ENCODE measurements around the gene SVOPL.

Gene SVOPL

GRCh38 chr7:138563808-138564207, 137.4 kb downstream of the SVOPL start:
- H3K27me3 Mint-ChIP-seq = no peaks in the 10 kb centered on the region
- ATAC-seq (ENCODE audit: low read depth) (no peak), DNase-seq (ENCODE audit: low spot score in 2 of 2) (no peak)
- H3K4me3 Mint-ChIP-seq = no peak overlapping the region
- no peaks in the 10 kb centered on the region for H3K4me1 Mint-ChIP-seq
- H3K27ac Mint-ChIP-seq = no peak overlapping the region
- H3K9me3 Mint-ChIP-seq = peaks cover 26% of the 10 kb centered on the region
- peaks cover 68% of the 10 kb centered on the region for H3K36me3 Mint-ChIP-seq

GRCh38 chr7:138559448-138559847, 141.7 kb downstream of the SVOPL start:
- Mint-ChIP-seq H3K4me3 (no peak overlapping the region), H3K27ac (no peak overlapping the region), H3K36me3 (peaks cover 84% of the 10 kb centered on the region), H3K27me3 (no peaks in the 10 kb centered on the region), H3K9me3 (peaks cover 20% of the 10 kb centered on the region), H3K4me1 (no peaks in the 10 kb centered on the region)
- no peak for DNase-seq (ENCODE audit: low spot score in 2 of 2)
- ATAC-seq (ENCODE audit: low read depth) = no peak

GRCh38 chr7:138556771-138557484, 144.2 kb downstream of the SVOPL start:
- no peak overlapping the region for H3K27ac Mint-ChIP-seq
- peaks cover 11% of the 10 kb centered on the region for H3K9me3 Mint-ChIP-seq
- no peak for DNase-seq (ENCODE audit: low spot score in 2 of 2)
- H3K27me3 Mint-ChIP-seq = no peaks in the 10 kb centered on the region
- no peak for ATAC-seq (ENCODE audit: low read depth)
- peaks cover 80% of the 10 kb centered on the region for H3K36me3 Mint-ChIP-seq
- H3K4me3 Mint-ChIP-seq = no peak overlapping the region
- H3K4me1 Mint-ChIP-seq = no peaks in the 10 kb centered on the region

DNA sequence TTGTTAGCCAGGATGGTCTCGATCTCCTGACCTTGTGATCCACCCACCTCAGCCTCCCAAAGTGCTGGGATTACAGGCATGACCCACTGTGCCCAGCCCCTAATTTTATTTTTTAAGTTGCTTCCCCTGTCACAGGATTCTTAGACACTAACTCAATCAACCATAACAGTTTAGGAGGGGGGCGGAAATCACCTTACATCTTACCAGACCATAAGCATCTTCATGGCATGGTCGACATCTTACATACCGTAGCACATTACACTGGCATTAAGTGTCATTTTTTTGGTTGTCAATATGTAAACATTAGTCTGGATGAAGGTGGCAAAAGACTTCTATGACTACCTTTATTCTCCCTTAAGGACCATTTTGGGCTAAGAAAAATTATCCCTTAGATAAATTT, 145.5 kb downstream of the SVOPL start:
- Mint-ChIP-seq H3K4me3 (no peak overlapping the region), H3K4me1 (no peaks in the 10 kb centered on the region), H3K36me3 (peaks cover 76% of the 10 kb centered on the region), H3K27ac (no peak overlapping the region), H3K9me3 (peaks cover 10% of the 10 kb centered on the region), H3K27me3 (no peaks in the 10 kb centered on the region)
- DNase-seq (ENCODE audit: low spot score in 2 of 2) = no peak
- ATAC-seq (ENCODE audit: low read depth) = no peak

GRCh38 chr7:138554674-138555073, 146.5 kb downstream of the SVOPL start:
- Mint-ChIP-seq H3K4me1 (no peaks in the 10 kb centered on the region), H3K27ac (no peak overlapping the region), H3K9me3 (peaks cover 16% of the 10 kb centered on the region), H3K36me3 (peaks cover 74% of the 10 kb centered on the region), H3K27me3 (no peaks in the 10 kb centered on the region), H3K4me3 (no peak overlapping the region)
- DNase-seq (ENCODE audit: low spot score in 2 of 2) (no peak), ATAC-seq (ENCODE audit: low read depth) (no peak)

- Mint-ChIP-seq H3K4me3 (no peak overlapping the region), H3K4me1 (no peaks in the 10 kb centered on the region), H3K9me3 (peaks cover 18% of the 10 kb centered on the region), H3K36me3 (peaks cover 75% of the 10 kb centered on the region), H3K27ac (no peak overlapping the region), H3K27me3 (no peaks in the 10 kb centered on the region)
- ATAC-seq (ENCODE audit: low read depth) = no peak
- no peak for DNase-seq (ENCODE audit: low spot score in 2 of 2)
Measured at GRCh38 chr7:138553805-138554204, 147.4 kb downstream of the SVOPL start.

- H3K4me3 Mint-ChIP-seq = no peak overlapping the region
Measured at GRCh38 chr7:138551102-138551501, 150.1 kb downstream of the SVOPL start.

GRCh38 chr7:138550337-138550736, 150.8 kb downstream of the SVOPL start:
- no peak for DNase-seq (ENCODE audit: low spot score in 2 of 2)
- no peaks in the 10 kb centered on the region for H3K27me3 Mint-ChIP-seq
- H3K27ac Mint-ChIP-seq = no peak overlapping the region
- peaks cover 66% of the 10 kb centered on the region for H3K36me3 Mint-ChIP-seq
- peaks cover 20% of the 10 kb centered on the region for H3K9me3 Mint-ChIP-seq
- no peak for ATAC-seq (ENCODE audit: low read depth)
- H3K4me3 Mint-ChIP-seq = no peak overlapping the region
- no peaks in the 10 kb centered on the region for H3K4me1 Mint-ChIP-seq

More at GRCh38 chr7:138551102-138551501, 150.1 kb downstream of the SVOPL start:
- H3K27me3 Mint-ChIP-seq = no peaks in the 10 kb centered on the region
- H3K4me1 Mint-ChIP-seq = no peaks in the 10 kb centered on the region
- no peak overlapping the region for H3K27ac Mint-ChIP-seq
- H3K9me3 Mint-ChIP-seq = peaks cover 14% of the 10 kb centered on the region
- DNase-seq (ENCODE audit: low spot score in 2 of 2) = no peak
- peaks cover 64% of the 10 kb centered on the region for H3K36me3 Mint-ChIP-seq
- no peak for ATAC-seq (ENCODE audit: low read depth)

DNA sequence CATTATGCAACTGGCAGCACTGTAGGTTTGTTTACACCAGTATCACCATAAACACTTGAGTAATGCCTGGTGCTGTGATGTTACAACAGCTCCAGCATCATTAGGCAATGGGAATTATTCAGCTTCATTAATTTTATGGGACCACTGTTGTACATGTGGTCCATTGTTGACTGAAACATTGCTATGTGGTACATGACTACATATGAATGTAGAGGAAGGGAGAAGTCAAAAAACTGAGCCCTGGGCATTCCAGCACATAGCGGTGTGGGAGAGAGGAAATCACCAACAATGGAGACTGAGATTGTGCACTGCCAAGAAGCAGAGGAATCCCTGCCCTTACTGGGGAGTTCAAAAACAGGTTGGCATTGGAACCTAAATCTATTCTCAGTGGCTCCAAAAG, 152.1 kb downstream of the SVOPL start:
- Mint-ChIP-seq H3K4me1 (no peaks in the 10 kb centered on the region), H3K4me3 (no peak overlapping the region), H3K27me3 (no peaks in the 10 kb centered on the region), H3K27ac (no peak overlapping the region), H3K36me3 (peaks cover 68% of the 10 kb centered on the region), H3K9me3 (peaks cover 24% of the 10 kb centered on the region)
- DNase-seq (ENCODE audit: low spot score in 2 of 2) (no peak), ATAC-seq (ENCODE audit: low read depth) (no peak)

GRCh38 chr7:138546829-138547228, 154.3 kb downstream of the SVOPL start:
- no peaks in the 10 kb centered on the region for H3K4me1 Mint-ChIP-seq
- no peak overlapping the region for H3K4me3 Mint-ChIP-seq
- ATAC-seq (ENCODE audit: low read depth) (no peak), DNase-seq (ENCODE audit: low spot score in 2 of 2) (no peak)
- no peaks in the 10 kb centered on the region for H3K27me3 Mint-ChIP-seq
- H3K36me3 Mint-ChIP-seq = peaks cover 64% of the 10 kb centered on the region
- no peak overlapping the region for H3K27ac Mint-ChIP-seq
- peaks cover 25% of the 10 kb centered on the region for H3K9me3 Mint-ChIP-seq

GRCh38 chr7:138546064-138546619, 155.0 kb downstream of the SVOPL start:
- no peak for ATAC-seq (ENCODE audit: low read depth)
- H3K9me3 Mint-ChIP-seq = peaks cover 25% of the 10 kb centered on the region
- H3K27me3 Mint-ChIP-seq = no peaks in the 10 kb centered on the region
- peaks cover 66% of the 10 kb centered on the region for H3K36me3 Mint-ChIP-seq
- no peaks in the 10 kb centered on the region for H3K4me1 Mint-ChIP-seq
- no peak overlapping the region for H3K4me3 Mint-ChIP-seq
- H3K27ac Mint-ChIP-seq = no peak overlapping the region
- DNase-seq (ENCODE audit: low spot score in 2 of 2) = no peak

DNA sequence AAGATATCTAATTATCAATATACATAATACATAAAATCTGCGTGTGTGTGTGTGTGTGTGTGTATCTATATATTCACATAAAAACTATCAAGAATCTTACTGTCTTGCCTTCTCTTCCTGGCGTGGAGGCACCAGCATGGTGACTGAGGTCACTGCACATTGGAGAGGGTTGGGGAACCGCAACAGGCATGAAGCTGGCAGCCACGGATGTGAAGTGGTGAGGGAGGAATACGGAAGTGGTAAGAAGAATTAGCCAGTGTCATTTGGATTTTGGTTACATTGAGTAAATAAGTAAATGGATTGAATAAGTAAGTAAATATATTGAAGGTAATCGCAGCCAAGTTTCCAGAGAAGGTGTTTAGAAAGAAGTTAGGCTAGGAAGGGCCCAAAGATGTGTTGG, 156.0 kb downstream of the SVOPL start:
- H3K4me1 Mint-ChIP-seq = no peaks in the 10 kb centered on the region
- ATAC-seq (ENCODE audit: low read depth) (no peak), DNase-seq (ENCODE audit: low spot score in 2 of 2) (no peak)
- no peak overlapping the region for H3K27ac Mint-ChIP-seq
- no peak overlapping the region for H3K4me3 Mint-ChIP-seq
- H3K9me3 Mint-ChIP-seq = peaks cover 23% of the 10 kb centered on the region
- H3K27me3 Mint-ChIP-seq = no peaks in the 10 kb centered on the region
- H3K36me3 Mint-ChIP-seq = peaks cover 65% of the 10 kb centered on the region

Data from memory B cell (primary cell).